ENCODE data around the gene RABGGTA.

GRCh38 chr14:24278424-24278823 lies 7.0 kb upstream of the RABGGTA start:
- no peak for TF ChIP-seq POLR2A (IDR thresholded peaks at IDR 0.05)
- no peak for TF ChIP-seq CTCF (IDR thresholded peaks at IDR 0.05)
